ENCODE results near the gene TCF7L2.

Gene TCF7L2

DNA sequence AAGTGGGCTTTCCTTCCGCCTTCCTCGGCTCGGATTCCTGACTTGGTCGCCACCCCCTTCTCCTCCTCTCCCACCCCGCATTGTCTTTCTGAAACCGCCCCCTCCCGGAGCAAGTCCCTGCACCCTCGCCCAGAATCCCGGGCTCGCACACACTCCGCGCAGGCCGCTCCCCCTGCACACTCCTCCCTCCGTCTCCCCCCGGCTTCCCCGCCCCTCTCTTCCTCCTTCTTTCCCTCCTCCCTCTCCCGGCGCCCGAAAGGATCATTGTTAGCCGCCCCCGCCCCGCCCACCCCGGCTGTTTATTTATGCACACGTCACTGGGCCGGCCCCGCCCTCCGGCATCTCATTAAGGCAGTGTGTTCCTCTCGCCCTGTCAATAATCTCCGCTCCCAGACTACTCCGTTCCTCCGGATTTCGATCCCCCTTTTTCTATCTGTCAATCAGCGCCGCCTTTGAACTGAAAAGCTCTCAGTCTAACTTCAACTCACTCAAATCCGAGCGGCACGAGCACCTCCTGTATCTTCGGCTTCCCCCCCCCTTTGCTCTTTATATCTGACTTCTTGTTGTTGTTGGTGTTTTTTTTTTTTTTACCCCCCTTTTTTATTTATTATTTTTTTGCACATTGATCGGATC lies at the start of gene TCF7L2:
TSS of gene TCF7L2 (plus strand) at position 373 of the 633 bp plus-strand sequence. CDS start 510 bp downstream, outside the sequence.
- peak; percentile 96 for DNase-seq

GRCh38 chr10:112902730-112903129 lies 47.3 kb upstream of the TCF7L2 start:
- DNase-seq, result no peak

GRCh38 chr10:112904000-112904399 lies 46.0 kb upstream of the TCF7L2 start:
- DNase-seq, result no peak

DNA sequence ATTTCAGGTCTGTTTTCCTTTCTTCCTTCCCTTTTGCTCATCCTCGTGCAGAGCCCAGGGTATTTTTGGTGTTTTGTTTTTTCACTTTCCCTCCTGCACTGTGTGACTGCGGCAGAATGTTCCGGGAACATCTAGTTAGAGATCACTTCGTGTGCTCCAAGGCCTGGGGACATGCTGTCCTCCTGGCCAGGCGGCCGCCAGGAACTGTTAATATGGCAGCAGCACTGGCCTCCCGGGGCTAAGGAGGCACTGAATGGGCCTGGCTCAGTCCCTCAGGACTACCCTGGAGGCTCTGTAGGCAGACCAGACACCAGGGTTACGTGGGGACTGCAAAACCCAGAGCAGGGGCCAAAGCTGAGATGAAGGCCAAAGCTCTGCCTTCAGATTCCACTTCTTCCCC lies 43.1 kb upstream of the TCF7L2 start:
- DNase-seq, result no peak

GRCh38 chr10:112907893-112908292 lies 42.2 kb upstream of the TCF7L2 start:
- DNase-seq, result no peak

GRCh38 chr10:112911206-112911605 lies 38.8 kb upstream of the TCF7L2 start:
- no peak for DNase-seq

- no peak for DNase-seq
These were observed 37.6 kb upstream of the TCF7L2 start for GRCh38 chr10:112912410-112912928.

GRCh38 chr10:112913255-112913654 lies 36.8 kb upstream of the TCF7L2 start:
- DNase-seq, result no peak

GRCh38 chr10:112913661-112914287 lies 36.3 kb upstream of the TCF7L2 start:
- no peak for DNase-seq

DNA sequence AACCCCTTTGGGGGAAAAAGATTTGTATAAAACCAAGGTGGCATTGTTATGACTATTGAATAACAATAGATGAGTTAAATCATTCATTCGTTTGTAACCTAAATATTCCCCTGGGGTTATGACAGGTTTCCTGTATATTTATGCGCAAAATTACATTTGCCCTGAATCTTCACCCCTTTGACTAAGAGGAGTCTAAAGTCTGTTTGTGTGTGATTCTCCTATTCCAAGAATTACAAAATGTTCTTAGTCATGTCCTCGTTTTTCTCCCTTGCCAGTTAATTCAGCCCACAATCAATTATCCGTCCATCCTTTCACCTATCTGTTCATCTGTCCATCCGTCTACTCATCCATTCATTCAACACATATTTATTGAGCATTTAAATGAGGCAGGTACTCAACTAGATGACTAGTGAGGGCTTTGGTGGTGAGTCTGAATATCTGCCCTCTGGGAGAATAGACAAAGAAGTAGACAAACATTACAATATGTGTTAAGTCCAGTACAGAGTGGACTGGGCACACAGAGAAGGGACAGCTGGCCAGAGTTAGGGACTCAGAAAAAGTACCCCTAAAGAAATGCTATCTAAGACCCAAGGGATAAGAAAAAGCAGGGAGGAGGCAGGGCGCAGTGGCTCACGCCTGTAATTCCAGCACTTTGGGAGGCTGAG lies 35.6 kb upstream of the TCF7L2 start:
- DNase-seq, result no peak

DNA sequence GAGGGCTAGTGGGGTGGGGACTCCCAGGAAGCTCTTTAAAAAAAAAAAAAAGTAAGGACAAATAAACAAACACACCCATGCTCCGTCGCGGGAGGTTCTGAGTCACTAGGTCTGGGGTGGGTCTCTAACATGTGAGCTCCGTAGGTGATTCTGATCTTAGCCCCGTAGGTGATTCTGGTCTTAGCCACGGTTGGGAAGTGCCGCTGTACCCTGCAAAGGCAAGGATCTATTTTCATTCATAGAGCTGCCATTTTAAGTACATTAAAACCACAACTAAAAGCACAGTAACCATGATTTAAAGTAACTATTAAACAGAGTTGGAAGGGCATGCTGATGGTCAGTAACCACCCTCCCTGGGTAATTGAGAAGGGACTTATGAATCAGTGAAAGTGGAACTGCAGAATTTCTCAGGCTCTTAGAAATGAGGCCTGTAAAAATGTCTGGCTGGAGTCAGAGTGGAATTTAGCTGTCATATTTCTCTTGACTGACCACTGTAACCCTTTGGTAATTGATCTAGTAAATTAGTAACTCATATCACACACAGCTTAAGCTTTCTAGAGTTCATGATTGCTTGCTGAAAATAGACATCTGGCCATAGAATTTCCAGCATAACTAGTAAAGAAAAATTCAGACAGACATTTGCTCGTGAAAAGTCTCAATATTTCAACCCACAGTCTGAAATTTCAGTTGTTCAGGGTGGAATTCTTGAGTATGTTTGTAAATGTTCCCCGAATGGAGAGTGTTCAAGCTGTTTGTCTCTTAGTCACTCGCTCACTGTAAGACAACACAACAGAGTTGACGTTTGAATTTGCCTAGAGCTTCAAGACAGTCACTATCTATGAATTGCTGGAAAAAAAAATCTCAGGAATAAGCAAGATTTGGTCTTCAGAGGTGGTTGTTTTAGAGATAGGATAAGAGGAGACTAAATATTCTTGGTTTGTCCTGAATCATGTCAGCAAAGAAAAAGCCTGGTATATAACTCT lies 34.2 kb upstream of the TCF7L2 start:
- no peak for DNase-seq

DNA sequence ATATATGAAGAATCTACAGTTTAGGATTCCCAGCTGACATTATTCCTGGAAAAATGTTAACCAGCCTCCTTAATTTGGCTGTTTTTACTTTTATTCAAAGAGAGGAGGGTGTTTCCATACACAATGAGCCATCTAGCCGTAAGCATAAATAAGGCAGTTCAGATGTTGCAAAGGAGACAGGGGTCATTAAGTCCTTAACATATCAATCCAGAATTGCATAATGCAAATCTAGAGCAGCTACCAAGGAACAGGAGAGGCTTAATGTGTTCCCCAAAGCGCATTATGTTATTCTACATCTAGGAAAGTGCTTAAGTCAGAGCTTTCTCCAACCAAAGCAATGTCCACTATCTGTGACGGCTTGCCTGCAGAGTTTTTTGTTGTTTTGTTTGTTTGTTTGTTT lies 32.4 kb upstream of the TCF7L2 start:
- no peak for DNase-seq

DNA sequence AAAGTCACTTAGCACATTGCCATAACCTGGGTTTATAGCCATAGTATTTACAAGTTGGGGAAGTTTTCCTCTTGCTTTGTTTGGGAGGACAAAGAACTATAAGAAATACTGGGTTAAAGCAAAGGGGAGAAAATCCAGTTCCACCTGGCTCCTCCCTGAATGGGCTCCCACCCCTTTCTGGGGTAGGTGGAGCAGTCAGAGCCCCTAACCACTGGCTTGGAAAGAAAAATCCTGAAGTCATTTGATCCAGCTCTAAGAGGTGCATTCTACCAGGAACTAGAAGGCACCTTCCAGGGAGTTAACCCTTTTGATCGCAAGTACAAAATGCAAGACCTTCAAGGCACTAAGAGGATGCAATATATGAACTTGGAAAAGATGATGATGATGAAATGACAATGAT lies 31.3 kb upstream of the TCF7L2 start:
- DNase-seq, result no peak

DNA sequence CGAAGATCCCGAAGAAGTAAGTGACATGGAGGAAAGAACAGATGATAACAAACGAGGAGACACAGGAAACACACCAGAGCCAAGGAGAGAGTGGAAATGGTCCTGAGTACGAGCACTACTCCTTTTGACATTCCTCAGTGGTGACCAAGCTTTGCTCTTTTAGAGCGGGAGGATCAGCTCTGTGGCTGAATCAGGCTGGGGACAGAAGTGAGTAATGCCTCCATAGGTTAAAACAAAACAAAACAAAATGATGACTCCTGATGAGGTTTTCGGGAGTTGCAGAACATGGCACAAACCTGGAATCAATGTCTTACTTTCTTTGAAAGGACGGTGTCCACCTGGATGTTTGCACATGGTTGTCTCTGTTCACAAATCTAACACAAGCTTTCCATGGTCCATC lies 30.3 kb upstream of the TCF7L2 start:
- no peak for DNase-seq

DNA sequence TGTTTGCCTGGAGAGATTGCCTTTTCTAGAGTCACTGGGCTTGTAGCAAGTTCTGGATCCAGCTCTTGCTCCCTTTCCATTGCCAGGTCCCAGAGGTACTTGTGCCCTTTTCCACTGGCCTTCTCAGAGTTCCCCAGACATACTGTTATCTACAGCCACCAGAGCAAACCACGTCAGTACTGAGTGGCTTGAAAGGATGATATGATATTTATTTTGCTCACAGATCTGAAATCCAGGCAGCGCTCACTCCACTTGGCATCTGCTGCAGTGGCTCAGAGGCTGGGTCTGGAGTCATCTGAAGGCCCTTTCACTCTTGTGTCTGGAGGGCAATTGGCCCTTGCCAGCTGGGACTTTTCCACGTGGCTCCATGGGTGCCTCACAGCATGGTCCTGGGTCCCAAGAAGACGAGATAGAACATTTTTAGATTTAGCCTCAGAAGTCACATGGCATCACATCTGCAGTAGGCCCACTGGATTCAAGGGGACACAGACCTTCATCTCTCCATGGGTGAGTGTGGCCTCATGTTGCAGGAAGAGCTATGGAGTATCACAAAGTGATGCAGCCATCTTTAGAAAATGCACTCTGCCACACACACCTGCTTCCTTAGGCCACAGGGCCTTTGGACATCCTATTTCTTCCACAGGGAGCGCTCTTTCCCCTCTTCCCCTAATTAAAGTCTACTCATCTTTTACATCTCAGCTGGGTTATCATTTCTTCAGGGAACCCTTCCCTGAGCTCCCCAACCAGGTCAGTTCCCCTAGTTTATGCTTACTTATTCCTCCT lies 22.9 kb upstream of the TCF7L2 start:
- peak; percentile 5 for DNase-seq

- DNase-seq, result no peak
These were observed 22.1 kb upstream of the TCF7L2 start for GRCh38 chr10:112927980-112928379.

- no peak for DNase-seq
These were observed 17.4 kb upstream of the TCF7L2 start for GRCh38 chr10:112932658-112933057.

DNA sequence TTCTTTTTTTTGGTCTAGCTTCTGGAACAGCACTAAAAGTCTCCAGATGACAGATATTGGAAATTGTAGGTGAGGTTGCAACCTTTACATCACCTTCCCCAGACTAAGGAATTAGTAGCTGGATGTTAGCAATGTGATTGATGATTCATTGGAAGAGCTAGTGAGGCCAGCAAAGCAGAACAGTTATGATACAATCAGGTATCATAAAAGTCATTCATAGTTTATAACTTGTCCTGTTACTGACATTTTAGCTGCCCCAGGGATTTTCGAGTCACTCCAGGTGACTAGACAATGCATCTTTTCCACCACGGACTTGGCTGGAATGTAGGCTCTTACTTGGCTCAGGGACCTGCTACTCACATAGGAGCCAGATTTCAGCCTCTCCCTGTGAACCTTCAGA lies 15.9 kb upstream of the TCF7L2 start:
- no peak for DNase-seq

GRCh38 chr10:112938808-112939482 lies 11.1 kb upstream of the TCF7L2 start:
- DNase-seq, result no peak

- no peak for DNase-seq
These were observed 4.2 kb upstream of the TCF7L2 start for GRCh38 chr10:112945811-112946210.

- DNase-seq, result no peak
These were observed 3.4 kb upstream of the TCF7L2 start for GRCh38 chr10:112946649-112947048.

Measured in hematopoietic multipotent progenitor cell treated with erythropoietin and hydrocortisone succinate and interleukin-3 and kit ligand, for 6 days (in vitro differentiated cells).